Measurements from ENCODE around the gene TAF5L.
"Not testable (repeated sequence)": the region's sequence is repeated elsewhere in the genome, so short reads cannot be mapped to it uniquely, and the experiment has no call there.

TAF5L gene

DNA sequence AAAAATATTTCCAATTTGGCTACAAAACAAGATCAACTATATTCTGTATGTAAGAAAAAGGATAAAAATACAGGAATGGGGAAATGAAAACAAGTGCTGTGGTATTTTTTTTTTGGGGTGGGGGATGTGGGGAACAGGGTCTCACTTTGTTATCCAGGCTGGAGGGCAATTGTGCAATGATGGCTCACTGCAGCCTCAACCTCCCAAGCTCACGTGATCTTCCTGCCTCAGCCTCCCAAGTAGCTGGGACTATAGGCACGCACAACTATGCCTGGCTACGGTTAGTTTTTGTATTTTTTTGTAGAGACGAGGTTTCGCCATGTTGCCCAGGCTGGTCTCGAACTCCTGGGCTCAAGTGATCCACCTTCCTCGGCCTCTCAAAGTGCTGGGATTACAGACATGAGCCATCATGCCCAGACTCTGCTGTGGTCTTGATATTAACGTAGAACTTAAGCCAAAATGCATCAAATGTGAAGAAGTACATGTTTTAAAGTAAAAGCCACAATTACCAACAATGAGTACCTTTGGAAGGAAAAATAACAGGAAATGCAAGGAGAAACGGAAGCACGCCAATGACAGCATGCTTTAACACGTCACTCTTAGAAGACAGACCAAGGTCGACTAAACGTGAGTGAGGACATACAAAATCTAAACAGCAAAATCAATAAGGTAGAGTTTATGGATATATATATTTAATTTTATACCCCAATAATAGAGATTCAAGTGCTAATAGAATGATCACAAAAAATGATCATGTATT is 58.6 kb downstream of the TAF5L start:
- no peak for DNase-seq (ENCODE audit: low spot score)

DNA sequence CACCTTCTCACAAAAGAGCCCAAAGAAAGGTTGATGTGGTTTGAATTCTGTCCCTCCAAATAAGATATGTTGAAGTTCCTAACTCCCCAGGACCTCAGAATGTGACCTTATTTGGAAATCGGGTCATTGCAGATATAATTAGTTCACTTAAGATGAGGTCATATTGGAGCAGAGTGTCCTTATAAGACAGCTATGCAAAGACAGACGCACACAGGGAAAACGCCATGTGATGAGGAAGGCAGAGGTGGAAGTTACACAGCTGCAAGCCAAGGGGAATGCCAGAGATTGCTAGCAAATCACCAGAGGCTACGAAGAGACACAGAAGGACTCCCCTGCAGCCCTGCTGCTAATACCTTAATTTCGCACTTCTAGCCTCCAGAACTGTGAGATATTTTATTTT is 62.2 kb downstream of the TAF5L start:
- DNase-seq (ENCODE audit: low spot score), result no peak

DNA sequence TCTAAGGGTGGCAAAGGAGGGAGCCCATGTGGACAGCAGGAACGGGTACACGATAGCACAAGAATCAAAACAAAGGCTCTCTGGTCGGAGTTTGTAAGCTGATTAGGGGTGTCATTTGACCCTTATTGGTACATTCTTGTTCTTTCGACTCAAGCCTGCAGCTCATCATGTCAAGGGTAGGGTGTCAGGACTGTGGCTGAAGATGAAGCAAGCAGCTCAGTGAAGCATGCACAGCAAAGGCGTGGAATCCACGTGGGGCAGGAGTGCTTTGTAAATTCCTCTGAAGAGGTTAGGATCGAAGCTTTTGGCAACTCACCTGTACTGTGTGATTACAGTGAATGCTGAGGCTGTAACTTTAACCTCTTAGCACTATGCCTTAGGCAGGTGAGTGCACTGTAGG is 62.7 kb downstream of the TAF5L start:
- no peak for DNase-seq (ENCODE audit: low spot score)

DNA sequence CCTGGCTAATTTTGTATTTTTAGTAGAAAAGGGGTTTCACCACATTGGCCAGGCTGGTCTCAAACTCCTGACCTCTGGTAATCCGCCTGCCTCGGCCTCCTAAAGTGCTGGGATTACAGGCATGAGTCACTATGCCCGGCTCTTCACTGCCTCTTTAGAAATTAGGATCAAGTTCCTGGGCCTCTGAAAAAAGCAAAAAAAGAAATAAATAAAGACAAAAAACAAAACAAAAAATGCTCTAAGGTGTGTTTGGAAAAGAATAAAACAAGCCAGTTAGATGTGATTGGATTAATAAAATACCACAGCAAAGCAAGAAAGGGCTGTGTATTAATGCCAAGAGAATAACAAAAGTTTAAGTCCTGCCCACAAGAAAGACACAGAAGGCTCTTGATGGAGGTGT is 63.2 kb downstream of the TAF5L start:
- no peak for DNase-seq (ENCODE audit: low spot score)

DNA sequence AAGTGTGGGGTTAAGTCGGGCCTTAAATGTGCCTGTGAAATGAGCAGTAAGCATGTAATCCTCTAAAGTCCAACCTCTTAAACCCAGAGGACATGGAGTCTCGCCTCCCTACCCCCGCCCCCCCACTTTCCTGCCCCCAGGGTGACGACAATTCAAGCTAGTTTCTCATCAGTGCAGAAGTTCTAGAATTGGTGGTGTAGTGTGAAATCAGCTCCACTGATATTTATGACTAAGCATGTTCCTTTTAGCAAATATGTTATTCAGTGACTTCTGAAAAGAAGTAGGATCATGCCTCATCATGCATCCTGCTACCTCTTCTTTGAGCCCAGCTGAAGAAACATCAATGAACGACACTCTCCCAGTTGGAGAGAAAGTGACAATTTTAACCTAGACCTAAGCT is 64.8 kb downstream of the TAF5L start:
- no peak for DNase-seq (ENCODE audit: low spot score)

DNA sequence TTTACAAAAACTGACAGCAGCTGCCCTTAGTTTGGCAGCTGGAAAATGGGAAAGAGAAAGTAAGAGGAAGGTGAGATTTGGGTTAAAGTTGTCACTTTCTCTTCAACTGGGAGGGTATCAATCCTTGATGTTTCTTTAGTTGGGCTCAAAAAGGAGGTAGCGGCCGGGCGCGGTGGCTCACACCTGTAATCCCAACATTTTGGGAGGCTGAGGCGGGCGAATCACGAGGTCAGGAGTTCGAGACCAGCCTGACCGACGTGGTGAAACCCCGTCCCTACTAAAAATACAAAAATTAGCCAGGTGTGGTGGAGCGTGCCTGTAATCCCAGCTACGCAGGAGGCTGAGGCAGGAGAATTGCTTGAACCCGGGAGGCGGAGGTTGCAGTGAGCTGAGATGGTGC is 65.8 kb downstream of the TAF5L start:
- not testable (repeated sequence) for DNase-seq (ENCODE audit: low spot score)

DNA sequence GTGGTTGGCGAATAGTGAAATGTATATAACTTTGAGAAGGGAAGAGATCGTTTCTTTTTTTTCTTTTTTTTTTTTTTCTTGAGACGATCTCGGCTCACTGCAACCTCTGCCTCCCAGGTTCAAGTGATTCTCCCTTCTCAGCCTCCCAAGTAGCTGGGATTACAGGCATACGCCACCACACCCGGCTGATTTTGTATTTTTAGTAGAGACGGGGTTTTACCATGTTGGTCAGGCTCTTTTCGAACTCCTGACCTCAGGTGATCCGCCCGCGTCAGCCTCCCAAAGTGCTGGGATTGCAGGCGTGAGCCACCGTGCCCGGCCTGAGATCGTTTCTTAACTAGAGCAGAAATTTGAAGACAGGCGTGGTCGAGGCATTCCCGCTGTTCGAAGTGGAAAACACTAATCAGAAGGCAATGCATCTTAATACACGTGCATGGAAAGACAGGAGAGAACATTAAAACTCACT is 66.6 kb downstream of the TAF5L start:
- DNase-seq (ENCODE audit: low spot score), result not testable (repeated sequence)

DNA sequence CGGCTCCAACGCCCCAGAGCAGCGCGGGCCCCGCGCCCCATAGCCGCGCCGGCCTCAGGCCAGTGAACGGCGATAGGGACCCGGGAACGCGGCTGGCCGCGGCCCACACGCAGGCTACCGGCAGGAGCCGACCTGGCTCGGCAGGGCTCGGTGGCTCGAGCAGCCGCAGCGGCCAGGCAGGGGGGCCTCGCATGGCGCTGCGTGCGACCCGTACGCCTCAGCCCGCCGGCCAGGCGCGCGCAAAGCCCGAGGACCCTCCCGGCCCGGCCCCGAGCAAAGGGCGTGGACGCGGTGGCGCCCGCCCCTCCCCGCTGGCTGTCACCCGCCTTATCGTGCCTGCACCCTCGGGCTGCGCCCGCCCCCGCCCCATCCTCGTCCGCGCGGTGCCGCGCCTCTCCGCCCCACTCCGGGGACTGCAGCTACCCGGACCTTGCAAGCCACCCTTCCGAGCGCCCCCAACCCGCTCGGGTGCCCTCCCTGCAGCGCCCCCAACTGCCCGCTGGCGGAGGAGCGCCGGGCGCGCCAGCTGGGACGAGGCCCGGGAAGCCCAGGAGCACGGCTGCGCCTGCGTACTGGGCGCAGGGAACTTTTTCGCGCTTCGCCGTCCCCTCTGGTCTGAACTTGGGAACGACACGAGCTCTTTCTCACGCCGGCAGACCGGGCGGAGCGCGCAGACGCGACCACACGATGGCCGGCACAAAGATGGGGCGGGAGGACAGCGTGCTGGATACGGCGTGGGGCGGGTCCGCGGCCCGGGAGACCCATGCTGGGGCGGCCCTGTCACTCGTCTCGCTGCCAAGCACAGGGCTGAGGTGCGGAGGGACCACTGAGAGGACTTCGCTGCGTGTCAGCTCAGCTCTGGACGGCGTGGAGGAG is 67.2 kb downstream of the TAF5L start, which contains the start of gene ABCB10:
Gene ABCB10 (minus strand): TSS at position 248 of the 876 bp plus-strand sequence. CDS start 55 bp downstream, at position 193.
- peak; percentile 94 for DNase-seq (ENCODE audit: low spot score)

DNA sequence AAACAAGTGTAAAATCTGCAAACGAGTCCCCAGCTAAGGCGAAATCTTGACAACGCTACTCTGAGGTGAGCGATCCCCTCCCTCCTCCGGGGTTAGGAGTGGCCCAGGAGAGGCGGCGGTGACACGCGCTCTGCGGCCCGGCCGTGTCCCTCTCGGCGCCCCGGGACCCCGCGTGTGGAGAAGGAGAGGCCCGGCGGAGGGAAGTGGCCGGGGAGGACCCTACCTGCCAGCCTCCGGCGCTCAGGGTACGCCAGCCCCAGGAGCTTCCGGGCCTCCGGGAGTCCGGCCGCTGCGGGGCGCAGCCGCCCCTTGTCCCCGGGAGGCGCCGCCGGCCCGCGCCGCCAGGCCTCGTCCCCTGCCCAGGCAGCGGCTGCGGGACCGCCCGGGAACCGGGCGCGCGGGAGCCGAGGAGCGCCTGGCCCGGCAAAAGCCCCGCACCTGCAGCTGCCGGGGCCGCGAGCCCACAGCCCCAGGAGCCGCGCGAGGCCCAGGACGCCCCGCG is 68.0 kb downstream of the TAF5L start:
- peak; percentile 26 for DNase-seq (ENCODE audit: low spot score)

DNA sequence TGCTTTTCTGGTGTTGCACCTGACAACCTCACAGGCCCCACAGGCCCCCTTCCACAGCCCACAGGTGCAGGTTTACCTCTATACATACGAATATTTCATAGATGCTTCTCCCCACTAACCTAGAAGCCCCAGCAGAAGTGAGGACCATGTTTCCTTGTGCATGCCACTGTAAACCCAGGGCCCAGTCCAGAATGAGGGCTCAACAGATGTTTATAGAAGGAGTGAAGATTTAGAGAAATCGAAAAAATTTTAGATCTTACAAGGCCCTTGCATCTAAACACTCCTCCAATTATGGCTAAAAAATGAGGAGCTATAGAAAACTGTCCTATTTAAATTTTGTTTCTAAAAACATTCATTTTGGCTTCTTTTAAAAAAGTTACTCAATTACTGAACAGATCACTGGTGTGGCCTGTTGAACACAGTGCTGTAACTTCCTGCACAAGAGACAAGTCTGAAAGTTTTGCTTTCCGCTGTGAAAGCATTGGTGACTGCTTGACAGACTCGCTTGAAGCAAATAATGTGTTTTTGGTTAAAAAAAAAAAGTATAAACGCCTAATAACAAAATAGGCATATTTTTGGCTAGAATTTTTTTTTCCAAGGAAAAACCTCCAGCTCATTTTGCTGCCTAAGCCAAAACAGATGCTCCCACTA is 68.6 kb downstream of the TAF5L start:
- DNase-seq (ENCODE audit: low spot score), result peak; percentile 35

DNA sequence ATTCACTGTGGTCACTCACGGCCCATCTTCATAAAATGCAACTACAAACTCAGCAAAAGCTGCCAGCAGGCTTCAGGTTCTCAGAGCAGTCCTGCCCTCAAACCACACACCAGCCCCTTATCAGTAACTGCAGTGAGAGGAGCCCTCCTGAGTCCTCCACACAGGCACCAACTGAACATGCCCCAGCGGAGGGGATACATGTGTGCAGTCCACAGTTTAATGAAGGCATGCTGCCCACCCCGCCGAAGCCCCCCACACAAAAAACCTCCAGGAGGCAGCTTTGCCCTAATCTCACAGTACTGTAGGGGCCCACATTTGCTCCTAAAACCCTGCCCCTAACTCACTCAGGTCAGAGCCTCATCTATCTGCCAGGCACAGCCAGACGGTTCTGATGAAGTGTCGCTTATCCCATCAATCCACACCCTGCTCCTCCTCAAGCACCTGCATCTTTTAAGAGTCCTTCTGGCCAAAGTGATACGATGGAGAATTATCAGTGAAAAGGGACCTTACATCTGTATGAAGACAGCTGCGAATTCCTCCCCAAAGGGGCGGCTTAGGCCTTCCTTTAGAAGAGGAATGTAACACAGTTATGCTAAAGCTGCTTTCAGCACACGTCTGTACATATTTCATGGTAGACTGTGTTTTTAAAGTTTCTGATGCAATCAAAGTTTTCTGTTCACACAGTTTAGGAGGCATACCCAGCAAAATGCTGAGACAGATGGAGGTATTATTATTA is 70.9 kb downstream of the TAF5L start:
- no peak for DNase-seq (ENCODE audit: low spot score)

DNA sequence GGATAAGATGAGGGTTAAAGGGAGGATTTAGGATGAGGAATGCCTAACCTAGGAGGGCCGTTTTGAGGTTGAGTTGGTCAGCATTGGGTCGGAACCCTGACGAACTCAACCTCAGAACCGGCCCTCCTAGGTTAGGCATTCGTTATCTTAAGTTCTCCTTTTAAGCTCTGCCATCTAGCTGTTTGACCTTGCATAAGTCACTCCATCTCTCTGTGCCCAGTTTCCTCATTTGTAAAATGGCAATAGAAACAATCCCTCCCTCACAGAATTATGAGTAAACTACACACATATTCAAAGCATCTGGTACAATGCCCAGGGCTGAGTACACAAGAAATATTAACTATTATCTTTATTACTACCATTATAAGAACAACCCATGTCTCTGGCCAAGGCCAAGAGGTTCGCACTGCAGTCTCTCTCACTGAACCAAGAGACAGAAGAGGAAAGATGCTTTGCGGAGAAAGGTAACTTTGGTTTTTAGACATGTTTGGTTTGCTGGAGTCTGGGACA is 72.2 kb downstream of the TAF5L start:
- DNase-seq (ENCODE audit: low spot score), result no peak

DNA sequence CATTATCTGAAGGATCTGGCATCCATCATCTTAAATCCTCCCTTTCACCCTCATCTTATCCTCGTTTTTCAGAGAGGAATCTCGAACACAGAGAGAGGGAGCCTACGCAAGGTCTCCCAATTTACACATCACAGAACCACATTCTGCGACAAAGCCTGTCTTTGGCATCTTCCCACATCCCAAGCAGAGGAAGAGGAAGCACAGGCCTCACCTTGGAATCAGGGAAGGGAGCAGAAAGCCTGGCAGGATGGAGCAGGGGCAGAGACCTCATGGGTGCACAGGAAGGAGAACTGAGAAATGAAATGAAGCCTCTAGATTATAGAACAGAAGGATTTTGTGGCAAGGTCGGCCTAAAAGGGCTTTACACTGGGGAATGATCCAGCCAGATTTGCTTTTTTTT is 73.2 kb downstream of the TAF5L start:
- no peak for DNase-seq (ENCODE audit: low spot score)

DNA sequence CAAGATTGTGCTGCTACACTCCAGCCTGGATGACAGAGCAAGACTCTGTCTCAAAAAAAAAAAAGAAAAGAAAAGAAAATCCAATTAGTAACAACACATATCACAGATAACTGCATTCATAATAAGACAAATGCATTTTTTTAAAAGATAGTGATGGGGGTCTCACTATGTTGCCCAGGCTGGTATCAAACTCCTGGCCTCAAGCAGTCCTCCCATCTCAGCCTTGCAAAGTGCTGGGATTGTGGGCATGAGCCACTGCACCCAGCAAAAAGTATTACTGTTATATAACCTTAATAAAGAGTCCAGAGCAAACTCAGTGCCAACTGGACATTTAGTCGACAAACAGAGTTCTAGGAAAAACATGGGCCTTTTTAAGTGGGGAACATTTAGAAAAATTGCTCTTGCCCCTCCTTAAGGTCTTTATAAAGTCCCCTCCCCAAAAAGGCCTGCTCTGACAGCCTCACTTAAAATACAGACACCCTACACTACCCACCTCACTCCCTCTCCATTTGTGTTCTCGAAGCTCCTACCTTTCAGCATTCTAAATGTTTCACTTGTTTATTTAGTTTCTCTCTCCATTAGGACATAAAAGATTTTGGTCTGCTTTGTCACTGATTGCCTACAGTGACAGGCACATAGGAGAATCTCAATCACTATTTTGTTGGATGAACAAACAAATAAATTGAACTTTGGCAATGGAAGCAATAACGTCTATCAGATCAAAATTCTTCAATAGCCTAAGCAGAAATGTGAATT is 74.9 kb downstream of the TAF5L start:
- DNase-seq (ENCODE audit: low spot score), result no peak

DNA sequence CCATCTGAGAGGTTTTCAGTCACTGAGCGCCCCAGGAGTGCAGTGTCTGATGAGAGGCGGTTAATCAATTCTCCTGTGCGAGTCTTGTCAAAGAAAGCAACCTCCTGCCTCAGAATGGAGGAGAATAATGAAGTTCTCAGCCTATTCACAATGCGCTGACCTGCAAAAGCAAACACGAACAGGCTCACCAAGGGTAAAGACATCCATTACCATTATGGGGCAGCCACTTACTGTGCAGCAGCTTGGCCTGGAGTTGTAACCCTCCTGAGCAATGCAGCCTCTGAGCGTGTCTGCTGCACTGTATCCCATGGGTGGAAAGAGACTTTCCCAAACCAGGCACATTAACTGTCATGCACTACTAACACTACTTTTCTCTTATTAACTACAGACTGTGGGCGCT is 78.4 kb downstream of the TAF5L start:
- DNase-seq (ENCODE audit: low spot score), result no peak

DNA sequence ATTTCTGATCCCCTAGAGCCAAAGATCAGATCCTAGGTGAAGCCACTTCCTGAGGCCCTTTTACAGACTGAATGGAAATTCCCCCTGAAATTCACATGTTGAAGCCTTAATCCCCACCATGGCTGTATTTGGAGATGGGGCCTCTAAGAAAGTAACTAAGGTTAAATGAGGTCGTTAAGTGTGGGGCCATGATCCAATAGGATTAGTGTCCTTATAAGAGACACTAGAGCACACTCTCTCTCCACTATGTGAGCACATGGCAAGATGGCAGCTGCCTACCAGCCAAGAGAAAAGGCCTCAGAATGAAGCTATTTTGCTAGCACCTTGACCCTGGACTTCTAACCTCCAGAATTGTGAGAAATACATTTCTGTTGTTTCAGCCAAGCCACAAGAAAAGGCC is 81.3 kb downstream of the TAF5L start:
- no peak for DNase-seq (ENCODE audit: low spot score)
